ENCODE results near the gene P2RY14.
"Not testable (repeated sequence)": the region's sequence is repeated elsewhere in the genome, so short reads cannot be mapped to it uniquely, and the experiment has no call there.

P2RY14 gene

GRCh38 chr3:151236736-151237135 is 41.6 kb downstream of the P2RY14 start:
- no peak for TF ChIP-seq CTCF (IDR thresholded peaks at IDR 0.05; ENCODE audit: insufficient read depth, low read length, poor library complexity, severe bottlenecking)

GRCh38 chr3:151236316-151236715 is 42.0 kb downstream of the P2RY14 start:
- Histone ChIP-seq H3K36me3 (ENCODE audit: control insufficient read depth, insufficient read depth, low read length) (no peaks in the 10 kb centered on the region), H3K4me3 (replicated peaks; ENCODE audit: low read depth, low read length) (no peak overlapping the region), H3K27me3 (replicated peaks; ENCODE audit: control insufficient read depth, insufficient read depth, low read length) (no peaks in the 10 kb centered on the region)
- no peak for TF ChIP-seq CTCF (IDR thresholded peaks at IDR 0.05; ENCODE audit: insufficient read depth, low read length, poor library complexity, severe bottlenecking)
- no peak for DNase-seq (ENCODE audit: extremely low read depth, insufficient read length)

More at GRCh38 chr3:151236736-151237135, 41.6 kb downstream of the P2RY14 start:
- H3K36me3 ChIP-seq (ENCODE audit: control insufficient read depth, insufficient read depth, low read length) = no peaks in the 10 kb centered on the region
- no peak for DNase-seq (ENCODE audit: extremely low read depth, insufficient read length)
- H3K27me3 ChIP-seq (replicated peaks; ENCODE audit: control insufficient read depth, insufficient read depth, low read length) = no peaks in the 10 kb centered on the region
- H3K4me3 ChIP-seq (replicated peaks; ENCODE audit: low read depth, low read length) = no peak overlapping the region

- DNase-seq (ENCODE audit: extremely low read depth, insufficient read length) = no peak
- Histone ChIP-seq H3K27me3 (replicated peaks; ENCODE audit: control insufficient read depth, insufficient read depth, low read length) (no peaks in the 10 kb centered on the region), H3K4me3 (replicated peaks; ENCODE audit: low read depth, low read length) (no peak overlapping the region), H3K36me3 (ENCODE audit: control insufficient read depth, insufficient read depth, low read length) (no peaks in the 10 kb centered on the region)
- no peak for TF ChIP-seq CTCF (IDR thresholded peaks at IDR 0.05; ENCODE audit: insufficient read depth, low read length, poor library complexity, severe bottlenecking)
Observed at GRCh38 chr3:151234825-151235224, 43.5 kb downstream of the P2RY14 start.

GRCh38 chr3:151232991-151233390 is 45.4 kb downstream of the P2RY14 start:
- H3K27me3 ChIP-seq (replicated peaks; ENCODE audit: control insufficient read depth, insufficient read depth, low read length) = no peaks in the 10 kb centered on the region
- H3K36me3 ChIP-seq (ENCODE audit: control insufficient read depth, insufficient read depth, low read length) = no peaks in the 10 kb centered on the region
- TF ChIP-seq CTCF (IDR thresholded peaks at IDR 0.05; ENCODE audit: insufficient read depth, low read length, poor library complexity, severe bottlenecking) = no peak
- DNase-seq (ENCODE audit: extremely low read depth, insufficient read length) = no peak
- H3K4me3 ChIP-seq (replicated peaks; ENCODE audit: low read depth, low read length) = no peak overlapping the region

GRCh38 chr3:151232403-151232802 is 45.9 kb downstream of the P2RY14 start:
- H3K27me3 ChIP-seq (replicated peaks; ENCODE audit: control insufficient read depth, insufficient read depth, low read length); DNase-seq (ENCODE audit: extremely low read depth, insufficient read length); H3K36me3 ChIP-seq (ENCODE audit: control insufficient read depth, insufficient read depth, low read length); H3K4me3 ChIP-seq (replicated peaks; ENCODE audit: low read depth, low read length): not testable (repeated sequence)

GRCh38 chr3:151230646-151231045 is 47.7 kb downstream of the P2RY14 start:
- no peak for TF ChIP-seq CTCF (IDR thresholded peaks at IDR 0.05; ENCODE audit: insufficient read depth, low read length, poor library complexity, severe bottlenecking)

More at GRCh38 chr3:151230646-151231045, 47.7 kb downstream of the P2RY14 start:
- Histone ChIP-seq H3K27me3 (replicated peaks; ENCODE audit: control insufficient read depth, insufficient read depth, low read length) (no peaks in the 10 kb centered on the region), H3K4me3 (replicated peaks; ENCODE audit: low read depth, low read length) (no peak overlapping the region; the same call in 1 of the 2 replicates), H3K36me3 (ENCODE audit: control insufficient read depth, insufficient read depth, low read length) (no peaks in the 10 kb centered on the region)
- DNase-seq (ENCODE audit: extremely low read depth, insufficient read length) = peak; percentile 13

All from GM06990 (cell line).